ENCODE results near the gene ABHD12.

The ABHD12 gene

GRCh38 chr20:25251558-25251957 lies 139.1 kb downstream of the ABHD12 start:
- H4K20me1 ChIP-seq (ENCODE audit: insufficient read depth, low read length), result no peaks in the 10 kb centered on the region
- H3K36me3 ChIP-seq (ENCODE audit: insufficient read depth, low read length), result peaks cover 9% of the 10 kb centered on the region
- no peaks in the 10 kb centered on the region for H3K9me3 ChIP-seq (ENCODE audit: low read length)
- peaks cover 48% of the 10 kb centered on the region for H3K79me2 ChIP-seq (ENCODE audit: insufficient read depth, low read length)
- H3K4me2 ChIP-seq (ENCODE audit: low read length), result no peak overlapping the region
- TF ChIP-seq CTCF (IDR thresholded peaks at IDR 0.05; ENCODE audit: low read length) (no peak), EZH2 (IDR thresholded peaks at IDR 0.05; ENCODE audit: borderline replicate concordance, low read length) (no peak)
- no peaks in the 10 kb centered on the region for H3F3A ChIP-seq (ENCODE audit: insufficient read depth, low read length)
- H3K27ac ChIP-seq (ENCODE audit: low read depth, low read length, poor library complexity, severe bottlenecking), result no peak overlapping the region
- H3K9ac ChIP-seq (ENCODE audit: low read length), result no peak overlapping the region
- H3K9me2 ChIP-seq (ENCODE audit: low read depth, low read length), result no peaks in the 10 kb centered on the region
- H2AFZ ChIP-seq (ENCODE audit: low read length), result no peak overlapping the region
- no peak overlapping the region for H3K4me3 ChIP-seq (ENCODE audit: low read depth, low read length, poor library complexity, severe bottlenecking)
- H3K4me1 ChIP-seq (ENCODE audit: insufficient read depth, low read length, severe bottlenecking), result peaks cover 36% of the 10 kb centered on the region
- H3K27me3 ChIP-seq (ENCODE audit: insufficient read depth, low read length), result no peaks in the 10 kb centered on the region

GRCh38 chr20:25251019-25251418 lies 139.6 kb downstream of the ABHD12 start:
- Histone ChIP-seq H3K27ac (ENCODE audit: low read depth, low read length, poor library complexity, severe bottlenecking) (no peak overlapping the region), H3K4me1 (ENCODE audit: insufficient read depth, low read length, severe bottlenecking) (peaks cover 41% of the 10 kb centered on the region), H3K79me2 (ENCODE audit: insufficient read depth, low read length) (peaks cover 48% of the 10 kb centered on the region), H2AFZ (ENCODE audit: low read length) (no peak overlapping the region), H3K27me3 (ENCODE audit: insufficient read depth, low read length) (no peaks in the 10 kb centered on the region), H3K36me3 (ENCODE audit: insufficient read depth, low read length) (peaks cover 9% of the 10 kb centered on the region), H3K9ac (ENCODE audit: low read length) (no peak overlapping the region), H3K4me3 (ENCODE audit: low read depth, low read length, poor library complexity, severe bottlenecking) (no peak overlapping the region), H3K9me2 (ENCODE audit: low read depth, low read length) (no peaks in the 10 kb centered on the region), H3K4me2 (ENCODE audit: low read length) (no peak overlapping the region), H4K20me1 (ENCODE audit: insufficient read depth, low read length) (no peaks in the 10 kb centered on the region), H3K9me3 (ENCODE audit: low read length) (no peaks in the 10 kb centered on the region), H3F3A (ENCODE audit: insufficient read depth, low read length) (no peaks in the 10 kb centered on the region)
- TF ChIP-seq CTCF (IDR thresholded peaks at IDR 0.05; ENCODE audit: low read length) (no peak), EZH2 (IDR thresholded peaks at IDR 0.05; ENCODE audit: borderline replicate concordance, low read length) (no peak)

- peaks cover 9% of the 10 kb centered on the region for H3K36me3 ChIP-seq (ENCODE audit: insufficient read depth, low read length)
- TF ChIP-seq CTCF (IDR thresholded peaks at IDR 0.05; ENCODE audit: low read length) (no peak), EZH2 (IDR thresholded peaks at IDR 0.05; ENCODE audit: borderline replicate concordance, low read length) (no peak)
- no peak overlapping the region for H3K9ac ChIP-seq (ENCODE audit: low read length)
- H3K4me2 ChIP-seq (ENCODE audit: low read length), result 0 out of 2 replicates have a peak overlapping the region, but pooled peaks have one; percentile 82
- H3K4me3 ChIP-seq (ENCODE audit: low read depth, low read length, poor library complexity, severe bottlenecking), result peak overlapping the region; percentile 10
- H3K27me3 ChIP-seq (ENCODE audit: insufficient read depth, low read length), result no peaks in the 10 kb centered on the region
- H3K4me1 ChIP-seq (ENCODE audit: insufficient read depth, low read length, severe bottlenecking), result peaks cover 43% of the 10 kb centered on the region
- no peaks in the 10 kb centered on the region for H3K9me3 ChIP-seq (ENCODE audit: low read length)
- H2AFZ ChIP-seq (ENCODE audit: low read length), result no peak overlapping the region
- no peaks in the 10 kb centered on the region for H4K20me1 ChIP-seq (ENCODE audit: insufficient read depth, low read length)
- H3F3A ChIP-seq (ENCODE audit: insufficient read depth, low read length), result no peaks in the 10 kb centered on the region
- H3K27ac ChIP-seq (ENCODE audit: low read depth, low read length, poor library complexity, severe bottlenecking), result no peak overlapping the region
- no peaks in the 10 kb centered on the region for H3K9me2 ChIP-seq (ENCODE audit: low read depth, low read length)
- peaks cover 48% of the 10 kb centered on the region for H3K79me2 ChIP-seq (ENCODE audit: insufficient read depth, low read length)
These were observed 140.1 kb downstream of the ABHD12 start for GRCh38 chr20:25250508-25250907.

All from OCI-LY1 (cell line).